Measurements from ENCODE around the gene CDH13. TPM values are rescaled to one million over a fixed set of nuclear protein-coding genes. Genes with fewer than 3 reads are reported as not detected.

CDH13 gene
- total RNA-seq, 4 donors from 2014 or later, result 12.5 to 35.9 (median 22.1) TPM

- no peak for TF ChIP-seq CTCF (IDR thresholded peaks at IDR 0.05)
- DNase-seq (ENCODE audit: low spot score) (no peak), ATAC-seq (ENCODE audit: low FRiP score) (no peak)
Observed at GRCh38 chr16:83137894-83138293, 511.1 kb downstream of the CDH13 start.

- ATAC-seq (ENCODE audit: low FRiP score) (no peak), DNase-seq (ENCODE audit: low spot score) (no peak)
- TF ChIP-seq CTCF (IDR thresholded peaks at IDR 0.05), result no peak
Observed at GRCh38 chr16:83138512-83138911, 511.7 kb downstream of the CDH13 start.

- no peak for TF ChIP-seq CTCF (IDR thresholded peaks at IDR 0.05)
- DNase-seq (ENCODE audit: low spot score), result no peak
- no peak for ATAC-seq (ENCODE audit: low FRiP score)
Observed at GRCh38 chr16:83138976-83139690, 512.4 kb downstream of the CDH13 start.

- no peak for TF ChIP-seq CTCF (IDR thresholded peaks at IDR 0.05)
- no peak for DNase-seq (ENCODE audit: low spot score)
- no peak for ATAC-seq (ENCODE audit: low FRiP score)
Observed at GRCh38 chr16:83143788-83144187, 517.0 kb downstream of the CDH13 start.

GRCh38 chr16:83145297-83145696, 518.5 kb downstream of the CDH13 start:
- no peak for ATAC-seq (ENCODE audit: low FRiP score)
- DNase-seq (ENCODE audit: low spot score), result no peak
- TF ChIP-seq CTCF (IDR thresholded peaks at IDR 0.05), result no peak

GRCh38 chr16:83147244-83147643, 520.5 kb downstream of the CDH13 start:
- DNase-seq (ENCODE audit: low spot score) (no peak), ATAC-seq (ENCODE audit: low FRiP score) (no peak)
- no peak for TF ChIP-seq CTCF (IDR thresholded peaks at IDR 0.05)

- ATAC-seq (ENCODE audit: low FRiP score) (no peak), DNase-seq (ENCODE audit: low spot score) (no peak)
Observed at GRCh38 chr16:83158320-83158957, 531.7 kb downstream of the CDH13 start.

More at GRCh38 chr16:83158320-83158957, 531.7 kb downstream of the CDH13 start:
- TF ChIP-seq CTCF (IDR thresholded peaks at IDR 0.05), result no peak
